SK-N-SH (cell line): Measurements from ENCODE around the gene PDS5A. TPM values are rescaled to one million over a fixed set of nuclear protein-coding genes. Genes with fewer than 3 reads are reported as not detected.

ENCODE experiments used
- CTCF ChIA-PET: fragments of 300-600, 350-600 bp; formaldehyde crosslinking; extraction: SDS; loops from one replicate; lab custom pipeline; 2021; lab: Yijun Ruan, JAX
- POLR2A ChIA-PET: fragments of 350-600 bp; sonication (Branson Sonifier 250); formaldehyde crosslinking; extraction: SDS; loops from one replicate; lab custom pipeline; 2020; ENCODE audit warnings: antibody characterized with exemption, inconsistent platforms; lab: Yijun Ruan, JAX
- DNase-seq: peaks from one replicate; pipeline ENCODE4 v3.0.0; 2012
- H2AFZ ChIP-seq: fragments of 200-600 bp; sonication (generic); 2 replicates; pipeline ENCODE4 v1.8.1; 2016; ENCODE audit warnings: antibody characterized with exemption, mild to moderate bottlenecking, low read depth
- H3F3A ChIP-seq: fragments of 200-600 bp; sonication (generic); replicated peaks from 2 replicates; pipeline ENCODE3; 2016; ENCODE audit warnings: antibody characterized with exemption, mild to moderate bottlenecking; ENCODE audit not compliant: insufficient read depth
- H3K27ac ChIP-seq, 2 experiments: fragments of 200-500 bp in 1 of 2; fragments of 200-600 bp in 1 of 2; sonication (Bioruptor generic) in 1 of 2; sonication (generic), shearing (Covaris generic) in 1 of 2; 2 replicates each; pipeline versions ENCODE4 v1.5.1 to v1.6.1; 2014 to 2016; ENCODE audit warnings: low read depth in 2 of 2, inconsistent platforms in 1 of 2, low read length in 1 of 2, mild to moderate bottlenecking in 1 of 2, mixed read lengths in 1 of 2
- H3K27me3 ChIP-seq: fragments of 200-600 bp; sonication (generic), shearing (Covaris generic); 2 replicates; pipeline ENCODE4 v1.6.1; 2016; ENCODE audit warnings: mixed run types; ENCODE audit not compliant: insufficient read depth
- H3K36me3 ChIP-seq, 2 experiments: fragments of 200-500 bp in 1 of 2; fragments of 200-600 bp in 1 of 2; sonication (Bioruptor generic) in 1 of 2; sonication (generic) in 1 of 2; replicated peaks in 1 of 2; 2 replicates each; pipeline versions ENCODE3 to v1.5.1; 2014 to 2016; ENCODE audit warnings: low read length in 1 of 2, mild to moderate bottlenecking in 1 of 2; ENCODE audit not compliant: insufficient read depth in 2 of 2, control insufficient read depth in 1 of 2
- H3K4me1 ChIP-seq, 2 experiments: fragments of 200-500 bp in 1 of 2; fragments of 200-600 bp in 1 of 2; sonication (Bioruptor generic) in 1 of 2; sonication (generic), shearing (Covaris generic) in 1 of 2; 2 replicates each; pipeline versions ENCODE4 v1.5.1 to v1.6.1; 2014 to 2016; ENCODE audit warnings: low read depth in 1 of 2, low read length in 1 of 2, mixed run types in 1 of 2; ENCODE audit not compliant: insufficient read depth in 2 of 2, control insufficient read depth in 1 of 2
- H3K4me2 ChIP-seq: fragments of 200-600 bp; sonication (generic), shearing (Covaris generic); 2 replicates; pipeline ENCODE4 v1.6.1; 2017; ENCODE audit warnings: mixed run types
- H3K4me3 ChIP-seq, 2 experiments: fragments of 200-500 bp in 1 of 2; fragments of 200-600 bp in 1 of 2; sonication (Bioruptor generic) in 1 of 2; sonication (generic), shearing (Covaris generic) in 1 of 2; 2 replicates each; pipeline versions ENCODE4 v1.5.1 to v1.8.1; 2014 to 2016; ENCODE audit warnings: low read depth in 2 of 2, inconsistent platforms in 1 of 2, low read length in 1 of 2, mild to moderate bottlenecking in 1 of 2, mixed read lengths in 1 of 2, moderate library complexity in 1 of 2
- H3K79me2 ChIP-seq: fragments of 200-600 bp; sonication (generic); 2 replicates; pipeline ENCODE4 v1.8.1; 2017; ENCODE audit warnings: mild to moderate bottlenecking; ENCODE audit not compliant: insufficient read depth
- H3K9ac ChIP-seq: fragments of 200-600 bp; sonication (generic); 2 replicates; pipeline ENCODE4 v1.6.1; 2017; ENCODE audit warnings: mixed run types
- H3K9me2 ChIP-seq: fragments of 200-600 bp; sonication (generic); 2 replicates; pipeline ENCODE4 v1.6.1; 2017; ENCODE audit warnings: mixed run types
- H3K9me3 ChIP-seq: fragments of 200-600 bp; sonication (generic); 2 replicates; pipeline ENCODE4 v1.6.1; 2017; ENCODE audit warnings: mixed run types, mild to moderate bottlenecking, moderate library complexity
- H4K20me1 ChIP-seq: fragments of 200-600 bp; sonication (generic); 2 replicates; pipeline ENCODE4 v1.6.1; 2017; ENCODE audit warnings: mild to moderate bottlenecking, mixed run types; ENCODE audit not compliant: insufficient read depth
- EP300 ChIP-seq, 2 experiments: IDR thresholded peaks; 2 replicates each; pipeline versions ENCODE4 v1.4.0 to v1.6.1; 2012; ENCODE audit warnings: borderline replicate concordance in 1 of 2, low read depth in 1 of 2, low read length in 1 of 2
- EZH2phosphoT487 ChIP-seq: fragments of 200-600 bp; sonication (generic); IDR thresholded peaks from 2 replicates; pipeline ENCODE4 v1.6.1; 2017; ENCODE audit warnings: low read depth, mixed run types, mild to moderate bottlenecking, antibody characterized with exemption, moderate library complexity, borderline replicate concordance
- FOXJ3 ChIP-seq: sonication (generic); formaldehyde crosslinking; IDR thresholded peaks from 2 replicates; pipeline ENCODE4 v1.5.1; 2020; ENCODE audit warnings: mild to moderate bottlenecking, missing genetic modification reagents
- FOXM1 ChIP-seq: IDR thresholded peaks from 2 replicates; pipeline ENCODE4 v1.4.0; 2012; ENCODE audit warnings: low read depth, mild to moderate bottlenecking
- GABPA ChIP-seq: IDR thresholded peaks from 2 replicates; pipeline ENCODE4 v1.4.0; 2012; ENCODE audit warnings: low read depth, mild to moderate bottlenecking
- IRF3 ChIP-seq: fragments of 150-350 bp; IDR thresholded peaks from 2 replicates; pipeline ENCODE4 v1.6.1; 2016; ENCODE audit warnings: mild to moderate bottlenecking, low read depth, low read length
- MEF2A ChIP-seq: IDR thresholded peaks from 2 replicates; pipeline ENCODE4 v1.4.0; 2012; ENCODE audit warnings: low read depth, borderline replicate concordance
- NFIC ChIP-seq: IDR thresholded peaks from 2 replicates; pipeline ENCODE4 v1.4.0; 2012; ENCODE audit warnings: borderline replicate concordance
- NRF1 ChIP-seq: IDR thresholded peaks from 2 replicates; pipeline ENCODE4 v1.6.1; 2012; ENCODE audit warnings: low read depth, mild to moderate bottlenecking, low read length
- PBX3 ChIP-seq: IDR thresholded peaks from 2 replicates; pipeline ENCODE4; 2012
- POLR2AphosphoS5 ChIP-seq: IDR thresholded peaks from 2 replicates; pipeline ENCODE4 v1.6.1; 2012; ENCODE audit warnings: low read depth, low read length
- REST ChIP-seq: IDR thresholded peaks from 2 replicates; pipeline ENCODE4 v1.6.1; 2012; ENCODE audit warnings: mild to moderate bottlenecking, low read depth, low read length, moderate library complexity
- RFX5 ChIP-seq: IDR thresholded peaks from 2 replicates; pipeline ENCODE4 v1.6.1; 2012; ENCODE audit warnings: mild to moderate bottlenecking, improper control_type of control experiment, low read length
- RXRA ChIP-seq: IDR thresholded peaks from 2 replicates; pipeline ENCODE4 v1.4.0; 2012; ENCODE audit warnings: low read depth, mild to moderate bottlenecking, borderline replicate concordance
- SIN3A ChIP-seq: IDR thresholded peaks from 2 replicates; pipeline ENCODE4 v1.6.1; 2012; ENCODE audit warnings: low read depth, mild to moderate bottlenecking, low read length, moderate library complexity, borderline replicate concordance
- TCF12 ChIP-seq: IDR thresholded peaks from 2 replicates; pipeline ENCODE4 v1.4.0; 2012
- YY1 ChIP-seq: IDR thresholded peaks from 2 replicates; pipeline ENCODE4 v1.4.0; 2012; ENCODE audit warnings: low read depth, mild to moderate bottlenecking
- ZBTB33 ChIP-seq: IDR thresholded peaks from 2 replicates; pipeline ENCODE4 v1.4.0; 2012; ENCODE audit warnings: low read depth, borderline replicate concordance
- polyA plus RNA-seq, 3 experiments: library from polyadenylated mRNA; depleted of rRNA; stranded (reverse); fragments of >200 nt; gene quantifications; 2 replicates each; pipeline ENCODE4 v1.2.3, GENCODE V29; 2012

Gene PDS5A
- polyA plus RNA-seq, 1 of the 3 experiments (the other 2 are of a cell fraction): 14.1 TPM

GRCh38 chr4:39823191-39823590 is 154.5 kb downstream of the PDS5A start (continued):
- TF ChIP-seq FOXJ3 (CRISPR knock-in tag): no peak
- TF ChIP-seq ZBTB33: no peak
- TF ChIP-seq RXRA: no peak
- TF ChIP-seq EP300 (IDR thresholded peaks at IDR 0.05; ENCODE audit: borderline replicate concordance in 1 of 2, low read depth in 1 of 2, low read length in 1 of 2): no peak
- no peak for TF ChIP-seq NRF1
- no peak for TF ChIP-seq GABPA
- no peak for TF ChIP-seq POLR2AphosphoS5

GRCh38 chr4:39822662-39823061 is 155.0 kb downstream of the PDS5A start:
- Histone ChIP-seq H2AFZ (no peak overlapping the region), H3K9me3 (no peaks in the 10 kb centered on the region), H3K27me3 (no peaks in the 10 kb centered on the region), H3K9me2 (no peaks in the 10 kb centered on the region), H3K79me2 (peaks cover 3% of the 10 kb centered on the region; the same call in 1 of the 2 replicates), H4K20me1 (peaks cover 9% of the 10 kb centered on the region; the same call in 1 of the 2 replicates), H3K4me2 (no peak overlapping the region), H3K27ac (peak overlapping the region in 1 of 2 experiments; percentile 2; a peak in 1 of 4 replicates), H3K9ac (no peak overlapping the region), H3K4me3 (no peak overlapping the region), H3K4me1 (peaks cover 0 to 18% of the 10 kb centered on the region in 2 experiments; a peak in 1 of 4 replicates), H3F3A (peaks cover 11% of the 10 kb centered on the region), H3K36me3 (peaks cover 8 to 32% of the 10 kb centered on the region in 2 experiments)
- no peak for DNase-seq
- ChIA-PET POLR2A (no interaction called here), CTCF (no interaction called here)
- no peak for TF ChIP-seq FOXM1
- no peak for TF ChIP-seq EP300 (IDR thresholded peaks at IDR 0.05; ENCODE audit: borderline replicate concordance in 1 of 2, low read depth in 1 of 2, low read length in 1 of 2)
- TF ChIP-seq TCF12: no peak
- TF ChIP-seq EZH2phosphoT487: no peak
- TF ChIP-seq MEF2A: no peak
- TF ChIP-seq PBX3: no peak
- no peak for TF ChIP-seq REST
- TF ChIP-seq POLR2AphosphoS5: no peak
- no peak for TF ChIP-seq RFX5
- no peak for TF ChIP-seq IRF3
- no peak for TF ChIP-seq NFIC
- no peak for TF ChIP-seq SIN3A
- no peak for TF ChIP-seq YY1
